GM19043 (cell line): Measurements from ENCODE around the gene CKS2.

Experiments used
- ATAC-seq: cut with Tn5 transposase; IDR thresholded peaks from one replicate; pipeline ENCODE4 v1.9.1; 2021; ENCODE audit warnings: low read depth; ENCODE audit not compliant: unreplicated experiment

Gene CKS2

DNA sequence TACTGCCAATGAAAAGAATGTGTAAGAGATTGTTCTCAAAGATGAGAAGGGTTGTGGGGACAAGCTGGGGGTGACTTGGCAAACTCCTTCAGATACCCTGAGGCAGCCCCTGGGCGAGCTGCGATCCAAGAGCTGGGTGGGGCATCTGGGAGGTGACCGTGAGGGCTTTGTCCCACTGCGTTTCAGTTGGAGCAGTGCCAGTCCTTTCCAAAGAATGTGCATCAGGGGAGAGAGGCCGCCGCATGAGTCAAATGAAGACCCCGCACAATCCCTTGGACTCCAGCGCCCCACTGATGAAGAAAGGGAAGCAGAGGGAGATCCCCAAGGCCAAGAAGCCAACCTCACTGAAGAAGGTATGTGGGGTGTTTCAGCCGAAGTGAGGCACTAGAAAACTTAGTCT lies 35.7 kb downstream of the CKS2 start:
- ATAC-seq: no peak

DNA sequence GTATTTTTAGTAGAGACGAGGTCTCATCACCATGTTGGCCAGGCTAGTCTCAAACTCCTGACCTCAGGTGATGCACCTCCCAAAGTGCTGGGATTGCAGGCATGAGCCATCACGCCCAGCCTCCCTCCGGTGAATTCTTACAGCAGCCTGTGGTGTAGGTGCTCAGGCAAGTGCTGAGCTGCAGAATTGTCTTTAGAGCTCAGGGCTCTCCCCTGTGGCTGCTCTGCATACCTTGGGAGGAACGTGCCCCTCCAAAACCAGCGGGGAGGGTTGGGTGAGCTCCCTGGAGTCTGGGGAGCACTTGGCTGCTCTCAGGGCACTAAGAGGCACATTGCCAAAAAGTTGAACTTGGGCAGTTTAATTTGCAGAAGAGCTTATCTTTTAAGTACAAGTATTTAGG lies 36.7 kb downstream of the CKS2 start:
- no peak for ATAC-seq

DNA sequence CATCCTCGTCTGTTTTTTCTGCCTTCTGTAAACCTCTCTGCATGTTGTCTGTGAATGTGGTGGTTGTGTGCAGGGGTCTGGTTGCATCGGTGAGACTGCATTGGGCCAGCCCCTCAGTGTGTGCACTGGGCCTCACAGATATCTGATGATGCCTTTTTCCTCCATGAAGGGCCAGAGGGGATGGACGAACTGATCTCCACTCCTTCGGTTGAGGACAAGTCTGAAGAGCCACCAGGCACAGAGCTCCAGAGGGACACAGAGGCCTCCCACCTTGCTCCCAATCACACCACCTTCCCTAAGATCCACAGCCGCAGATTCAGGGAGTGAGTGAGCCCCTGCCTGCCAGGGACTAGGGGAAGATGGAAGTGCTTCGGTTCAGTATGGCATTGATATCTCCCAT lies 38.6 kb downstream of the CKS2 start:
- ATAC-seq: no peak

DNA sequence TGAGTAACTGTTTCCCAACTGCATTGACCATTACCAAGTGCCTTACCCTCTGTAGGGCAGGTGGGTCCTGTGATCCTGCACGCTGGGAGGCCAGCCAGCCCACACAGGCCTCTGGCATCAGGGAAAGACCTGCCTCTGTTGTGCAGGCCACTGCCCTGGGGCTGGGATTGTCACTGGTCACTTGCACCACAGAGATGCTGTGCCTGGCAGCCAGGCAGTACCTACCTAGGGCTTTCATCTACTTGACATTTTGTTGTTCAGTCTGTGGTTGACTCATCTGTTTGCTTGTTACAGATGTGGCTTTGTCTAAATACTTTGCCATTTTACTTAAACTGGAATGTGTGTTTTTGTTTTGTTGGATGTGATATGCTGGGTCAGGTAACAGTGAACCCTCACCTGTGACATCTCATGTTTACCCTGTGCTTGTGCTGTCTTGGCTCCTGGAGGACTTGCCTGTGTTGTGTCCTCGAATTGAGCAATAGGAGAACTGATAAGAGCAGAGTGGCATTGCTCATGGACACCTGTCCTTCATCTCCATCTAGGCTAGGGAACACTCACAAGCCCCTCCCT lies 40.1 kb downstream of the CKS2 start:
- ATAC-seq: no peak

DNA sequence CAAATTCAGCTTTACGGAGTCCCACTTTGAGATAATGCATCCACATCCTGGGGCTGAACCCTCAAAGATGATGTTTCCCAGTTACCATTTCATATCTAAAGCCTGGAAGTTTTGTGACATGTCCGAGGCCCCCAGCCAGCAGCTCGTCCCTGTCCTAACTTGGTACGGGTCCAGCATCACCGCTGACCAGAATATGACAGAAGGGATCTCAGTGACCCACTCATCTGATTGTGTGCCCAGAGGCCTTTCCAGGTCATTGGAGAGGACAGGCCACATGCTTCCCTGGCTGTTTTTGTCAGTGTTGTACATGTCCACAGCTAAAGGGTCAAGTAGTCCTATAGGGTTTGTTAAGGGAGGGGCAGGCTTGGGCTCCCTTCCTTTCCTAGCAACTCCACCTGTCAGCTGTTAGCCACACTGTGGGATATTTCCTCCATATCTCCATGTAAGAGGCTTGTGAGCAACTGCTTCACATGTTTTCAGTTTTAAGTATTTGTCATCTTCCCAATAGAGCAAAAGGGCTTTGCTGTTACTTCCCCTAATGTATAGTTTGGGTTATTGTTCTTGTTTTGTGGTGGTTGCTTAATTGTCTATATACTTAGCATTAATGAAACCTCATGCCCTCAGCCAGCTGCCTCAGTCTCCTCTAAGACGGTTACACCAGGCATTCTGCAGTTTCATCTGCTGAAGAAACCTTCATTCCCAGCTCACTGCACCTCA lies 40.7 kb downstream of the CKS2 start:
- ATAC-seq: no peak

DNA sequence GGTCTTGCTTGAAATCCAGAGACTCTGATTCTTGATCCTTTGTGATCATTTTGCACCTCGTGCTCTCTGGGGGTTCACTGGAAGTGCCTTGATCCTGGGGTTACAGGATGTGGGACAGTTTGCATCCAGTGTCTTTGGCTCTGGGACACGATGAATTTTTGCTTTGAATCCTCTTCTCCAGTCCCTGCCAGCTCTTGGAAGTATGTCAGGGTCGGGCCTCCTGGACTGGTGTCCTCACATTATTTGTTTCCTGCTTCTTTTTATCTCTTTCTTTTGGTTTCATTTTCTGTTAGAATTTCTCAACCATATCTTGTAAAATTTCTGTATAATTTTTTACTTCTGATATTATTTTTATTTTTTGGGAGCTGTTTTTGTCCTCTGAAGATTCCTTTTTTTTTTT lies 41.5 kb downstream of the CKS2 start:
- no peak for ATAC-seq

DNA sequence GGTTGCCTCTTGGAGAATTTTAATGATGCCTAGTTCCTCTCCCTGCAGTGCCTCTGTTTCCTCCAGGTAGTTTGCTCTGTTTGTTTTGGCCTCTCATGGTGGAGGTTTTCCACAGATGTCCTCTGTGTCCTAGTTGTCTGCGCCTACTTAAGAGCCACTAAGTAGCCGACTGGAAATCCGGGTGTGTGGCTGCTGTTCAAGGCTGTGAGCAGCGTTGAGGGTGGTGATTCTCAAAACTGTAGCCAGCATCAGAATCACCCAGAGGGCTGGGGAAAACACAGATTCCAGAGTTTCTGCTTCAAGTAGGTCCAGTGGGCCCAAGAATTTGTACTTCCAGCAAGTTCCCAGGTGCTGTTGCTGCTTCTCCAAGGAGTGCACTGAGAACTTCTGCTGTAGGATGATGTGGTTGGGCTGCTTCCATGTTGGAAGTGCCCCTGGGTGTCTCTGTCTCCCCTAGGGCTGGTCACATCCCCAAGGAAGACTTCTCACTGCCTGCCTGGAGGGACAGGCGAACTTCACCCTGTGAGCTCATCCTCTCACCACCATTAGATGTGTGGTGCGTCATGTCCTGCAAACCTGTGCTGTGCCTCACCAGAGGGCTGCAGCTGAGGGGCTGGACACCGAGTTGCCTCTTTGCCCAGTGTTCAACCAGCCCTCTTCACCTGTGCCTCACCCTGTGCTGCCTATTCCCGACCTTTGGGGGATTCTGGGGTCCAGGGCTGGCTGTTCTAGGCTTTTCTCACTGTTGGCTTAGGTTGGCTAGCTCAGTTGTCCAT lies 42.1 kb downstream of the CKS2 start:
- no peak for ATAC-seq

DNA sequence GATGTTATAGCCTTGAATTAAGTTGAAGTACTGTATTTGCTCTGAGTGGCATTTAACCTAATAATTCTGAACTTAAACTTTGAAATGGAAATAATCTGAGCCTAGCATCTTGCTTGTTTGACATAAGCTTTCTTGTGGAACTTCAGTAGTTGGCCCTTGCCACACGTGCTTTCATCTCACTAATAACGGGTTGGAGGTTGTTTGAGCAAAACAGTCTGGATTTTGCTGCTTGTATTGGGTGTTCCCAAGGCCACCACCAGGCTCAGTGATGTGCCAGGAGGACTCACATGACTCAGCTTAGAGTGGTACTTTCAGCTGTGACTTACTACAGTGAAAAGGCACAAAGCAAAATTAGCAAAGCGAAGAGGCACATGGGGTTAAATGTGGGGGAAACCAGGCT lies 43.0 kb downstream of the CKS2 start:
- no peak for ATAC-seq

DNA sequence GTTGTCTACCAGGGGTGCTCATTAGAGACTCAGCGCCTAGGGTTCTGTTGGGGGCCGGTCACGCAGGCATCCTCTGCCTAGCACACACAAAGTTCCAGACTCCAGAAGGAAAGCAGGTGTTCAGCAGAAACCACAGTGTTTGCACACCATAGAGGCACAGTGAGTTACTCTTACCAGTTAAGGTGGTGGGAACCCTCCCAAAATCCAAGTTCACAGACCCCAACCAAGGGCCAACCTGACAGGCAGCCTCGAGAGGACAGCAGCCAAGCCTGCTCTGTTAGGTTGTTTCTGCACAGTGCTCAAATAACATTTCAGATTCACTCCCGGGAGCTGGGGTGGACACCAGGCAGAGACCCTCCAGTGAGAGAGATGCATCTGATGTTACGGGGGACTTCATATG lies 43.5 kb downstream of the CKS2 start:
- ATAC-seq: no peak

DNA sequence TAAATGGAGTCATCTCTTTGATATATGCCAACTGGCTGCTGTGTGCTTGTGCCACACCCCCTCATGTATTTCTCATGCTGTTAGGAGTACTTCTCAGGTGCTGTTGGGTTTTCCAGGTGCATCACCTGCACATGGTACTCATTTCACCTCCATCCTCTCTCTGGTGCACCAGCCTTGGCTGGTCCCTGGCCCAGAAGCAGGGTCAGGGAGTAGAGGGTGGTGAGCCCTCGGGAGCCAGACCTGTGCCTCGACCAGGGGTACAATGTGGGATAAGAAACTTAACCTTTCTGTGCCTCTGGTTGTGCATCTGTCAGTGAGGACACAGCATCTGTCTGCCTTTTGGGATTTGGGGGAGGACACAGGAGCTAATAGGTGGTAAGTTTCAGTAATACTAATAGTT lies 45.8 kb downstream of the CKS2 start:
- no peak for ATAC-seq

DNA sequence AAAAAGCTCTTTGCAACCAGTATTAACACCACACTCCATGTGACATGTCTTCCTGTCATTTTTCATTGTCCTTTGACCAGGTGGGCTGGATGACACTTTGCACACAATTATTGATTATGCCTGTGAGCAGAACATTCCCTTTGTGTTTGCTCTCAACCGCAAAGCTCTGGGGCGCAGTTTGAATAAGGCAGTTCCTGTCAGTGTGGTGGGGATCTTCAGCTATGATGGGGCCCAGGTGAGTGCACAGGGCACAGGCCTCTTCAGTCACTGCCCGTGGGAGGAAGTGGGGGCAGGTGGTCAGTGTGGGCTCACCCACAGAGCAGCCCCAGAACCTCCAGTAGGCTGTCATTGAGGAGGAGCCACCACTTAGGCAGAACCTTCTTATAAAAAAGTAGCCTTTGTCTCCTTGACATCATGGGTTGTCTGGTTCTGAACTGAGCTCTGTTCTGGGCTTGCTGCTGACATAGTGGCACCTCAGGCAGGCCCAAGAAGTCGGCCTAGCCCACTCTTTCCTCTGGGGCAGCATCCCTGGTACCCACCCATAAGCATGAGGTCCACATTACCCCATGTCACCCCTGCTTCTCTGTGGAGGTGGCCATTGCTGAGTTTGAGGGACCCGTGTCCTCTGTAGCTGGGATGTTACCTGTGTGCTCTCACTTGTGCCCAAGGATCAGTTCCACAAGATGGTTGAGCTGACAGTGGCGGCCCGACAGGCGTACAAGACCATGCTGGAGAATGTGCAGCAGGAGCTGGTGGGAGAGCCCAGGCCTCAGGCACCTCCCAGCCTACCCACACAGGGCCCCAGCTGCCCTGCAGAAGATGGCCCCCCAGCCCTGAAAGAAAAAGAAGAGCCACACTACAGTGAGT lies 46.6 kb downstream of the CKS2 start:
- no peak for ATAC-seq

DNA sequence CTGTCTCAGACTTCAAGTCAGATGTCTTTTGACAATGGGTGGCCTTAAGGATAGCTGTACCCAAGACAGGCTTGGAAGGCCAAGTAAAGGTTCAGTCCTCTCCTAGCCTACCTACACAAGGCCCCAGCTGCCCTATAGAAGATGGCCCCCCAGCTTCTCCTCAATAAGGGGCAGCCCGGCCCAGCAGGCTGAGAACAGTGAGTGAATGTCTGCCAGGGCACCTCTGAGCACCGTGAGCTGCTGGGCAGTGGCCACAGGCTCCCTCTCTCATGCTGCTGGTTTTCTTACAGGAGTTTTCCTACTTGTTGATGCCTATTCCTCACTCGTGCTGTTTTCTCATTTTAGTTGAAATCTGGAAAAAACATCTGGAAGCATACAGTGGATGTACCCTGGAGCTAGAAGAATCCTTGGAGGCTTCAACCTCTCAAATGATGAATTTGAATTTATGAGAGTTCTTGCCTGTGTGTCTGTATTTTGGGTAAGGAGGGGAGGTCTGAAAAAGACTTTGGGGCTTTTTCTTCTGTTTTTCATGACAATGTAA lies 47.5 kb downstream of the CKS2 start:
- no peak for ATAC-seq

DNA sequence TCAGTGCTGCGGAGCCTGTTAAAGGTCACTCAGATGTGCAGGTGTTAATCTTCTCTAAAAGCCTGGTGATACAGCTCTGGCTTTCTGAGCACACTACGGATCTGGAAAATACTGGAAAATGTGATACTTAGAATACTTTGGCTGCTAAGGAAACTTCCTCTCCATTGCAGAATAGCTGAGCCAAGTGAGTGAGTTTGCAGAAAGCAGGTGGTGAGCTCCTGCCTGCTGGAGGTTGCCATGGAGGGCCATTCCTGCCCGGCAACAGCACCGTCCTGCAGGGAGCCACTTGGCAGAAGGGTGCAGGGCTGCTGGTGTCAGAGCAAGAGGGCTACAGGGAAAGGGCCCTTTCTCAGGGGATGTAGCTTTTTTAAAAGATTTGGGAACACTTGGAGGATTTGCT lies 48.0 kb downstream of the CKS2 start:
- no peak for ATAC-seq

DNA sequence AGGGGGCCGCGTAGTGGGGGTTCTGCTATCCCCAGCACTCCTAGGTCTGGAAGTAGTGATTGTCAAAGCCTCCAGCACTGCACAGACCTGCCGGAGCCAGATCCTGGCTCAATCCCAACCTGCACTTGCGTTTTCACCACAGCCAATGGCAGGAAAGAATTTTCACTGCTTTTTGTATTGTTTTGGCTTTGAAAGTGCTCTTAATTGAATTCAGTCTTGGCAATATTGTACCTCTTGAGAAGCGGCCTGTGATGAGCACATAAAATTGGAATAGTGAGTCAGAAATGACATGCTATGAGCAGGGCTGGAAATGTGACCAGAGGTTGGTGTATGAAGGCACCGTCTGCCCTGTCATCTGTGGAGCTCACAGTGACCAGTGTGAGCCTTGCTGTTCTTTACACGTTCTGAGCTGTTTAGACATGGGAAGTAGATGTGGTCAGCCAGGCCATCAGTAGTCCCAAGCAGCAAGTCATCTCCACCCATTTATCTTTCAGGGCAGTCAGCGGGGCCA lies 48.8 kb downstream of the CKS2 start:
- ATAC-seq: no peak

DNA sequence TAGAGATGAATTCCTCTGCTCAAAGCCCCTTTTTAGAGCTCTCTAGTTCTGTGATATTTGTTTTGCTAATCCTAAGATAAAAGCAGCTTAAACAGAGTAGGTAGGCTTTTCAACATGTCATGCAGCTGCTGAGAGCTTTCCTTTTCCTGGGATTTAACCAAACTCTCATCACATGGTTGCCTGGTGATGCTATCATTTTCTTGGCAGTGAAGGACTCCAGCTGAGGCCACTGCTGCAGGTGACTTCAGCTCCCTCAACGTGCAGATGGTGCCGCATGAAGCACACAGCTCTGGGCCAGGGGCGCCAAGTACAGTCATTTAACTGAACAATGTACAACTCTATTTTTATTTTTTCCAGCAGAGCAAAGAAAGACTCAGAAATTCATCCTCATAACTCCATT lies 49.5 kb downstream of the CKS2 start:
- ATAC-seq: no peak

DNA sequence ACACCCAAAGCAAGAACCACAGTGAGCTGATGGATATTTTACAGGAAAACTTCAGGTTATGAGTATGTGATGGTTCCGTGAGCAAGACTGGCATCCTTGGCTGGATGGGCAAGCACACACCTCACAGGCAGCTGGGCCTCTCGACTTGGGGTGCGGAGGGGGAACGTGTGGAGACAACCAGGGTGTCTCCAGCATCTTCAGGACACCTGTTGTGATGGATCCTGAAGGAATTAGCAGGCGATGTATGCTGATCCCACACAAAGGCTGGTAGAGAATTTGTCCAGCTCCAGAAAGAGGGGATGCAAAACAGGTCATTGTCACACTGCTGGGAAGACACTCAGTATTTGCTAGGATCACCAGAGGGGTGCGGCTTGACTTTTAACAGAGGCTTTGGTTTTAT lies 50.0 kb downstream of the CKS2 start:
- ATAC-seq: no peak

DNA sequence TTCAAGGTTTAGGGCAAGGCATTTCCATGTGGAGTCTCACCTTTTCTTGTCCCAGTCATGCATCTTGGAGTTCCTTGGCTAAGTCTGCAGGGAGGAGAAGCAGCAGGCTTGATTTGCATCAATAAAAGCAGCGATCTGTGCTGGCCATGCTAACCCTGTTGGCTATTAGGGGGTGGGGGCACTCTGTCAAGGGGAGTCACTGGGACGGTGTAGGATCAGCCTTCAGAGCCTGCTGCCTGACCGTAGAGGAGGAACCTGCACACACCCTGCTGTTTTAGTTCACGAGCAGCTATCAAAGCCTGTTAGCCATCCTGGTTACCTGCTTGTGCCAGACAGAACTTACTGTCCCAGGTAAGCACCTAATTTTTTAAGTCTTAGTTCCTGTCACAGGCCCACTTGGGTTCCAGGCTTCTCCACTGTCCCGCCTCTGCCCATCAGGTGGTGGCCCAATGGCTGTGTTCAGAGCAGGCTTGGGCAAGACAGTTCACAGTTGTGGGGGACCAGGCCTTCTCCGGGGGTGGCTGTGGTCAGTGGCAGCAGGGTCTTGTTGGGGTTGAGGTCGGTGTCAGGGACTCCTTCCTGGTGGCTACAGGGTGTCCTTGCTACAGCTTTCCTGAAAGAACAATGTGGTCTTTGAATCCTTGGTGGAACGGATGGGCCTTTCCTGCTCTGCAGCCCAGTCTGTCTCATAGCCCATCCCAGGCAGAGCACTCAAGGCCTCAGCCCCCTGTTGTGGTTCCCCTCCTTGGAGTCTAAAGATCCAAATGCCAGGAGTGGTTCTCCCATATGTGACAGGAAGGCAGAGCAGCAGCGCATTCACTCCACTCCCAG lies 51.0 kb downstream of the CKS2 start:
- ATAC-seq: no peak

DNA sequence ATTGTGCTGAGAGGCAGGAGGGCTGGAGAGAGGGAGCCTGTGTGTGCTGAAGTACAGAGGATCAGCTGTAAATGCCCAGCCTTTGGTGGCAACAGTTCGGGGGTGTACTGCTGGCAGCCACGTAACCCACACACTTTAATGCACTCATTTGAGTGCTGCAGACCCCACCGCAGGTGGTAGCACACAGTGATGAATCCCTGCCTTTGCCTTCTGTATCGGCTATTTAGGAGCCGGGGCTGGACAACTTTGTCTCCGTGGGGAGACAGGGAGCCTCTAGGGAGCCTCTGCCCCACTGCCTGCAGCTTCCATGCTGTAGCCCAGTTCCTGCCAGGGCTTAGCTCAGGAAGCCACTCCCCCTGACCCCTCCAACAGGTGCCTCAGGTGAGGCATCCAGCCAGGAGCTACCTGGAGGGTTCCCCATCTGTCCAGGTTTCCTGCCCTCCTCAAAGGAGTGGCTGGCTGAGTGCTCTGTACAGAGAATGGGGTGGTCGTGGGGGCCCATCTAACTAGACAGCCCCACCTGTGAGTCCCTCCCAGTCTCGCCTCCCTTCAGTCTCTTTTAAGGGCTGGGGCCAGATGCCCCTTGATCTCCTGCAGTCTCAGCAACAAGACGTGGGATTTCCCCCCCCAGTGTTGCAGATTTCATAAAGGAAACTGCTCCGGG lies 51.8 kb downstream of the CKS2 start:
- no peak for ATAC-seq

DNA sequence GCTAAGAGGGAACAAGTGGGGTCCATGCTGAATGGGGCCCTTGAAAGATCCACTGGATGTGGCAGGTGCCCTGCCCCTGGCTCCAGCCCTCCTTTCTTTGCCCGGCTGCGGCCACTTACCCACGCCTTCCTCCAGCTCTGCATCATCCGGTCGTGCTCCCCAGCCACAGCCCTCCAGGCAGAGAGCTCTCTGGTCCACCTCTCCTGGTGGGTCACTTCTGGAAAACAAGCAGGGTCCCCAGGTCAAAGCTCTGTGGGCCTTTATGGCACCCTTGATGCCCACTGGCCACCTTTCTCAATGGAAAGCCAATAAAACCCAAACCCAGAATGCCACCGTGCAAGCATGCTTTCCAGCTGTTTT lies 52.3 kb downstream of the CKS2 start:
- ATAC-seq: no peak
